HEK293T (cell line): ENCODE data around the gene EXTL1.

Experiments used
- SUZ12 ChIP-seq: fragments of 450-650 bp; IDR thresholded peaks from 2 replicates; pipeline ENCODE4 v1.6.1; 2016; ENCODE audit warnings: mild to moderate bottlenecking
- ZNF384 ChIP-seq: fragments of 450-650 bp; IDR thresholded peaks from 2 replicates; pipeline ENCODE4 v1.6.1; 2016

GRCh38 chr1:26029864-26030481, 8.4 kb downstream of the EXTL1 start:
- TF ChIP-seq SUZ12 (no peak), ZNF384 (no peak)
